ENCODE measurements around the gene GRK5. TPM values are rescaled to one million over a fixed set of nuclear protein-coding genes. Genes with fewer than 3 reads are reported as not detected.

The GRK5 gene
- total and polyA plus RNA-seq, 7 donors = 7.9 to 32.4 (median 19.8) TPM

GRCh38 chr10:119316729-119317097 lies 109.3 kb downstream of the GRK5 start:
- Histone ChIP-seq H3K9me3 (no peaks in the 10 kb centered on the region), H3K27me3 (no peaks in the 10 kb centered on the region), H3K4me3 (no peak overlapping the region), H3K36me3 (no peaks in the 10 kb centered on the region), H3K4me1 (peaks cover 0 to 77% (median 60%) of the 10 kb centered on the region in 4 donors), H3K27ac (peak overlapping the region; percentile 43 to 91 (median 72))
- no peak for DNase-seq
- intact Hi-C loops (cut with DNase I) = no loop called here
- TF ChIP-seq CTCF (IDR thresholded peaks at IDR 0.05) (no peak), POLR2A (IDR thresholded peaks at IDR 0.05) (no peak), EP300 (IDR thresholded peaks at IDR 0.05) (peak in 1 of 4 donors; percentile 35), POLR2AphosphoS5 (IDR thresholded peaks at IDR 0.05) (peak in 1 of 4 donors; percentile 44)
- 72 to 79% methylated on average over 4 of the region's 4 CpGs for WGBS, 2 donors

- Histone ChIP-seq H3K4me3 (no peak overlapping the region), H3K9me3 (no peaks in the 10 kb centered on the region), H3K27ac (peak overlapping the region in 3 of 4 donors; percentile 17 to 91 (median 17)), H3K4me1 (peaks cover 0 to 64% (median 55%) of the 10 kb centered on the region in 4 donors), H3K27me3 (no peaks in the 10 kb centered on the region), H3K36me3 (no peaks in the 10 kb centered on the region)
- WGBS, 2 donors = 61 to 72% methylated on average over 11 of the region's 11 CpGs
- intact Hi-C loops (cut with DNase I) = no loop called here
- TF ChIP-seq CTCF (IDR thresholded peaks at IDR 0.05) (no peak), POLR2A (IDR thresholded peaks at IDR 0.05) (no peak), POLR2AphosphoS5 (IDR thresholded peaks at IDR 0.05) (no peak), EP300 (IDR thresholded peaks at IDR 0.05) (no peak)
- DNase-seq = no peak
Observed at GRCh38 chr10:119318411-119319160, 111.2 kb downstream of the GRK5 start.

GRCh38 chr10:119319161-119319919 lies 112.0 kb downstream of the GRK5 start:
- TF ChIP-seq POLR2AphosphoS5 (IDR thresholded peaks at IDR 0.05) (no peak), CTCF (IDR thresholded peaks at IDR 0.05) (no peak), POLR2A (IDR thresholded peaks at IDR 0.05) (no peak), EP300 (IDR thresholded peaks at IDR 0.05) (no peak)
- WGBS, 2 donors = 60 to 87% methylated on average over 16 of the region's 16 CpGs
- H3K36me3 ChIP-seq = no peaks in the 10 kb centered on the region
- intact Hi-C loops (cut with DNase I) = no loop called here
- no peak for DNase-seq
- peaks cover 0 to 56% (median 47%) of the 10 kb centered on the region in 4 donors for H3K4me1 ChIP-seq
- H3K9me3 ChIP-seq = no peaks in the 10 kb centered on the region
- H3K27me3 ChIP-seq = no peaks in the 10 kb centered on the region
- no peak overlapping the region for H3K4me3 ChIP-seq
- peak overlapping the region in 2 of 4 donors; percentile 17 to 91 for H3K27ac ChIP-seq

- peaks cover 0 to 51% (median 42%) of the 10 kb centered on the region in 4 donors for H3K4me1 ChIP-seq
Observed at GRCh38 chr10:119319920-119320258, 112.5 kb downstream of the GRK5 start.

More at GRCh38 chr10:119319920-119320258, 112.5 kb downstream of the GRK5 start:
- no peak overlapping the region for H3K4me3 ChIP-seq
- no peaks in the 10 kb centered on the region for H3K36me3 ChIP-seq
- TF ChIP-seq EP300 (IDR thresholded peaks at IDR 0.05) = no peak
- TF ChIP-seq POLR2A (IDR thresholded peaks at IDR 0.05) = no peak
- no peak for TF ChIP-seq CTCF (IDR thresholded peaks at IDR 0.05)
- TF ChIP-seq POLR2AphosphoS5 (IDR thresholded peaks at IDR 0.05) = no peak
- no peak for DNase-seq
- no peak overlapping the region for H3K27ac ChIP-seq
- no peaks in the 10 kb centered on the region for H3K9me3 ChIP-seq
- WGBS, 2 donors = 85 to 92% methylated on average over 3 of the region's 3 CpGs
- no peaks in the 10 kb centered on the region for H3K27me3 ChIP-seq
- intact Hi-C loops (cut with DNase I) = no loop called here

All from sigmoid colon (tissue), 7 donors.